DMS 273 treated with DMSO at 0.1 percent for 48 hours (cell line): Measurements from ENCODE around the gene GRWD1.

Experiments
- DNase-seq: peaks from one replicate; lab custom pipeline; 2025; lab: John Stamatoyannopoulos, UW

GRWD1 gene

DNA sequence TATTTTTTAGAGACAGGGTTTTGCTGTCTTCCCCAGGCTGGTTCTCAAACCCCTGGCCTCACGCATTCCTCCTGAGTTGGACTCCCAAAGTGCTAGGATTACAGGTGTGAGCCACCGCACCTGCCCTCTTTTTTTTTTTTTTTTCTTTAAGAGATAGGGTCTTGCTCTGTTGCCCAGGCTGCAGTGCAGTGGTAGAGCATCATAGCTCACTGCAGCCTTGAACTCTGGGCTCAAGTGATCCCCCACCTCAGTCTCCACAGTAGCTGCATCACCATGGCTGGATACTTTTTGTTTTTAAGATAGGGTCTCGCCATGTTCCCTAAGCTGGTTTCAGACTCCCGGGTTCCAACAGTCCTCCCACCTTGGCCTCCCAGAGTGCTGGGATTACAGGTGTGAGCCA is 11.1 kb downstream of the GRWD1 start:
- DNase-seq: no peak

DNA sequence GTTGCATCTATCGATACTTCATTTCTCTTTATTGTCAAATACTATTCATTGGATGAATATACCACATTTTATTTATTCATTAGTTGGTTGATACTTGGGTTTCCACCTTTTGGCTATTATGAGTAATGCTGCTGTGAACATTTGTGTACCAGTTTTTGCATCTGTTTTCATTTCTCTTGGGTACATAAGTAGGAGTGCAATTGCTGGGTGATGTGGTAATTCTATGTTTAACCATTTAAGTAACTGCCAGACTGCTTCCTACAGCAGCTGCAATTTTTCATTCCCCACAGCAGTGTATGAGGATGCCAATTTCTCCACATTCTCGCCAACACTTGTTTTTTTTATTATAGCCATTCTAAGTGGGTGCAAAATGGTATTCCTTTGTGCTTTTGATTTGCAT is 12.2 kb downstream of the GRWD1 start:
- DNase-seq: no peak

- no peak for DNase-seq
Observed at GRCh38 chr19:48461651-48461981, 15.8 kb downstream of the GRWD1 start.

DNA sequence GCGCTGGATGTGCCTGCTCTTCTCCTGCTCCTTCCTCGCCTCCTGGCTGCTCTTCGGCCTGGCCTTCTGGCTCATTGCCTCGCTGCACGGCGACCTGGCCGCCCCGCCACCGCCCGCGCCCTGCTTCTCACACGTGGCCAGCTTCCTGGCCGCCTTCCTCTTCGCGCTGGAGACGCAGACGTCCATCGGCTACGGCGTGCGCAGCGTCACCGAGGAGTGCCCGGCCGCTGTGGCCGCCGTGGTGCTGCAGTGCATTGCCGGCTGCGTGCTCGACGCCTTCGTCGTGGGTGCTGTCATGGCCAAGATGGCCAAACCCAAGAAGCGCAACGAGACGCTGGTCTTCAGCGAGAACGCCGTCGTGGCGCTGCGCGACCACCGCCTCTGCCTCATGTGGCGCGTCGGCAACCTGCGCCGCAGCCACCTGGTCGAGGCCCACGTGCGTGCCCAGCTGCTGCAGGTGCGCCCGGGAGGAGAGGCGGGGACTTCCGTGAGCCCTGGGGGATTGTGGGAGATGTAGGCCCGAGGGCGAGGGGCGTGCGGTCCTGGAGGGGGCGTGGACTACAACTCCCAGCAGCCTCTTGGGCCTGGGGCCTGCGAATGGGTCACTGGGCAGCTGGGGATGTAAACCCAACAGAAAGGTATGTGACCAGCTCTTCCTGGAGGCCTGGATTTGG is 16.3 kb downstream of the GRWD1 start:
- DNase-seq: no peak

- no peak for DNase-seq
Observed at GRCh38 chr19:48465215-48465614, 19.4 kb downstream of the GRWD1 start.

- DNase-seq: no peak
Observed at GRCh38 chr19:48466561-48467325, 21.0 kb downstream of the GRWD1 start.

GRCh38 chr19:48468772-48469288 is 23.0 kb downstream of the GRWD1 start:
- peak; percentile 99 for DNase-seq

- DNase-seq: peak; percentile 24
Observed at GRCh38 chr19:48469289-48469881, 23.6 kb downstream of the GRWD1 start, which contains the start of gene CYTH2. Gene CYTH2 (plus strand): TSS chr19:48469369. CDS start chr19:48469508, 139 bp downstream.

DNA sequence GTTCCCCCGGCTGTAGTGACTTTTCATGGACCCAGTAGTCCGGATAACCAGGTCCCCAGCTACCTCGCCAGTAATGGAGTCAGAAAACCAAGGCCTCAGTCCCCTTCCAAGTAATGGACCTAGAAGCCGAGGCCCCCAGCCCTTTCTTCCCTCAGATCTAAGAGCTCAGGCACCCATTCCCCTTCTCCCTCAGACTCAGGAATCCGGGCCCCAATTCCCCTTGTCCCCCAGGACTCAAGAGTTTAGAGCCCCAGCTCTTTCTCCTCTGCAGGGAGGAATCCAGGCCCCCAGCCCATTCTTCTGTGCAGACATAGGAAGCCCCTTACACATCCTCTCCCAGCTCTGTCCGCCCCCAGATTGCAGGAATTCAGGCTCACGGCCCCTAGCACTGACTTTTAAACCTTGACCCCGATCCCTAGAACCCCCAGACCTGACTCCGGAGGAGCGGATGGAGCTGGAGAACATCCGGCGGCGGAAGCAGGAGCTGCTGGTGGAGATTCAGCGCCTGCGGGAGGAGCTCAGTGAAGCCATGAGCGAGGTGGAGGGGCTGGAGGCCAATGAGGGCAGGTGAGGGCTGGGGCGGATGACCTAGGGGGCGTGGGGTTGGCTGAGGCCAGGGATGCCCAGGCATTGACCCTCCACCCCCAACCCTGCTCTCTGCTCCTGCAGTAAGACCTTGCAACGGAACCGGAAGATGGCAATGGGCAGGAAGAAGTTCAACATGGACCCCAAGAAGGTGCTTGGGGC is 24.3 kb downstream of the GRWD1 start:
- DNase-seq: no peak

DNA sequence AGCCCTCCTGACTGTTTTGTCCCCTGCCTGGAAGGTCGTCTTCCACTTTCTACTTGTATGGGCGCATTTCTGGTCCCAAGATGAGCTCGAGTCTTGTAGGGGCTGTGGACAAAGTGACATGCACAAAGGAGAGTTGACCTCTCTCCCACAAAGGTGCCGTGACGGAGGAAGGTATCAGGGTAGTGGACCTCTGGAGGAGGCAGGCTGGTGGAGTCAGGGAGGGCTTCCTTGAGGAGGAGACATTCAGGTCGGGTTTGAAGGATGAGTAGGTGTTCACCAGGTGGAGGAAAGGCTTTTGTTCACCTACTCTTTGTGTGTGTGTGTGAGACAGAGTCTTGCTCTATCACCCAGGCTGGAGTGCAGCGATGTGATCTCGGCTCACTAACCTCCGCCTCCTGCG is 25.1 kb downstream of the GRWD1 start:
- DNase-seq: no peak

DNA sequence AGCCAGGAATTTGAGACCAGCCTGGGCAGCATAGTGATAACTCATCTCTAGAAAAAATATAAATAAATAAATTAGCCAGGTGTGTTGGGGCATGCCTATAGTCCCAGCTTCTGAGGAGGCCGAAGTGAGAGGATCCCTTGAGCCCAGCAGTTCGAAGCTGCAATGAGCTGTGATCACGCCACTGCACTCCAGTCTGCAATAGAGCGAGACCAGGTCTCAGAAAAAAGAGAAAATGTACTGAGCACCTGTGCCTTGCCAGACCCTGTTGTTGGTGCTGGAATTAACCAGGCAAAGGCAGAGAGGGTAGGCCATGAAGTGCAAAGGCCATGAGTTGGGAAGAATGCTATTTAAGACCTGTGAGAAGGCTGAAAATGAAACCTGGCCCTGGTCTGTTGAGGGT is 26.1 kb downstream of the GRWD1 start:
- DNase-seq: no peak

DNA sequence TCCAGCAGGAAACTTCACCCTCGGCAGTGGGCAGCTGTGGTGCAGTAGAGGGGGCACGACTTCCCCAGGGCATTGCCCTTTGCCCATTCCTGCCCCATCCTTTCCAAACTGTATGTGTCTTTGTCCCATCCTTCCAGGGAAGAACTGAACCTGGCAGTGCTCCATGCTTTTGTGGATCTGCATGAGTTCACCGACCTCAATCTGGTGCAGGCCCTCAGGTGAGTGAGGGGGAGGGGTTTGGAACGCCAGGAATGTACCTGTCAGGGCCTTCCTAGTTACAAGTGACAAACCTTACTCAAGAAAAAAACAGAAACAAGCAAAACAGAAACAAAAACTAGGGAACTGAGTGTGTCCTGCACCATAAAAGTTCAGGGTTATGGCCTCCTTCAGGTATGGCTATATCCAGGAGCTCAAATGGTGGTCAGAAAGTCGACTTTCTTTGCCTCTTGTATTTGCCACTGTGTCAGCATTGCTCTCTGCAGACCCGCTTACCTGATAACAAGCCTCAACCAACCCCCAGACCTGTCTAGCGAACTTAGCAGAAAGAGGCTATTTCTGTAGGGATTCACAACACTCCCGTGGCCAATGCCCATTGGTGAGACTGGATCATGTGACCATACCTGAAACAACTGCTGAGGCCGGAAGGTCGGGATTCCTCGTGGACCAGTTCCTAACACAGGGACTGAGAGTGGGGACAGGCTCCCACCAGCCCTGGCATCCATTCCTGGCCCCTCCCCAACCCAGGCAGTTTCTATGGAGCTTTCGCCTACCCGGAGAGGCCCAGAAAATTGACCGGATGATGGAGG is 27.6 kb downstream of the GRWD1 start:
- no peak for DNase-seq

- DNase-seq: no peak
Observed at GRCh38 chr19:48474084-48474592, 28.4 kb downstream of the GRWD1 start.

DNA sequence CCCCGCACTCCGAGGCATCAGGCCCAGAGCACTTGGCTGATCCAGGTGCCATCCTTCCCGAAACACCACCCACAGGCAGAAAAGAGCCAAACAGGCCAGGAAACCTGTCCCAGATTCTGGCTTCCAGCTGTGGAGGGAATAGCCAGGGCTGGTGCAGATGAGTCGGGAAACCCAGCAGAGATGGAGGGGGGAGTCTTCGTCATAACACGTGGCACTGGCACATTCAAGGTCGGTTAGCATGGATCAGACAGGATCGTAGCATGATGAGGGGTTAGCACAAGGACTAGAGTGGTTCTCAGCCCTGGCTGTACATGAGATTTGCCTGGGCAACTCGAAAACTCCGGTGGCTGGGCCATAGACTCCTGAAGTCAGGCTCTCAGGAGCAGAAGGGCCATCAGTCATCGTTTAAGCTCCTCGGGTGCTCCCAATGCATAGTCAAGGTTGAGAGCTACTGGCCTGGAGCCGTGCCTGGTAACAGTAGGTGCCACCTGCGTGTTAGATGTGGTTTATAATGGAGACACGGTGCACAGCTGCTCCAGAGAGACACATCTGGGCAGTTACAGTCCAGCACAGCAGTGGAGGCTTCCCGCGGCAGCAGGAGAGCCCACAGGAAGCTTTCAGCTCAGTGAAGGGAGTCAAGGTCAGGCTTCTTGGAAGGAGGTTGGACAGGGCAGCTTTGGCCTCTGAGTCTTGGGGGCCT is 29.7 kb downstream of the GRWD1 start:
- DNase-seq: no peak

- DNase-seq: no peak
Observed at GRCh38 chr19:48476176-48476575, 30.4 kb downstream of the GRWD1 start.

GRCh38 chr19:48477067-48477685 is 31.4 kb downstream of the GRWD1 start:
- DNase-seq: no peak

GRCh38 chr19:48477698-48478338 is 32.0 kb downstream of the GRWD1 start:
- DNase-seq: no peak

GRCh38 chr19:48478339-48479256 is 32.8 kb downstream of the GRWD1 start:
- no peak for DNase-seq

GRCh38 chr19:48479686-48480085 is 33.9 kb downstream of the GRWD1 start:
- no peak for DNase-seq
